Epithelial cell of proximal tubule (primary cell): ENCODE results near the gene TAF9. TPM values are rescaled to one million over a fixed set of nuclear protein-coding genes. Genes with fewer than 3 reads are reported as not detected.
"Not testable (repeated sequence)": the region's sequence is repeated elsewhere in the genome, so short reads cannot be mapped to it uniquely, and the experiment has no call there.

Experiments
- DNase-seq: peaks from one replicate; pipeline ENCODE4 v3.0.0-alpha.2; 2011; ENCODE audit warnings: low read depth
- H3K4me3 ChIP-seq: 2 replicates; pipeline ENCODE4 v1.5.1; 2011; ENCODE audit warnings: low read depth, mild to moderate bottlenecking, low read length
- total RNA-seq: library from RNA; depleted of rRNA; stranded (reverse); fragments of >200 nt; gene quantifications from 2 replicates; pipeline ENCODE4 v1.2.3, GENCODE V29; 2015
- TF ChIP-seq, protein P1 (sequence below): conservative IDR thresholded peaks from 2 replicates; pipeline ENCODE4 v1.5.1; 2012; ENCODE audit warnings: low read depth, mild to moderate bottlenecking, low read length

Gene TAF9
- total RNA-seq, 1 donor from 2014 or later: 34.5 TPM

- TF ChIP-seq, protein P1, sequence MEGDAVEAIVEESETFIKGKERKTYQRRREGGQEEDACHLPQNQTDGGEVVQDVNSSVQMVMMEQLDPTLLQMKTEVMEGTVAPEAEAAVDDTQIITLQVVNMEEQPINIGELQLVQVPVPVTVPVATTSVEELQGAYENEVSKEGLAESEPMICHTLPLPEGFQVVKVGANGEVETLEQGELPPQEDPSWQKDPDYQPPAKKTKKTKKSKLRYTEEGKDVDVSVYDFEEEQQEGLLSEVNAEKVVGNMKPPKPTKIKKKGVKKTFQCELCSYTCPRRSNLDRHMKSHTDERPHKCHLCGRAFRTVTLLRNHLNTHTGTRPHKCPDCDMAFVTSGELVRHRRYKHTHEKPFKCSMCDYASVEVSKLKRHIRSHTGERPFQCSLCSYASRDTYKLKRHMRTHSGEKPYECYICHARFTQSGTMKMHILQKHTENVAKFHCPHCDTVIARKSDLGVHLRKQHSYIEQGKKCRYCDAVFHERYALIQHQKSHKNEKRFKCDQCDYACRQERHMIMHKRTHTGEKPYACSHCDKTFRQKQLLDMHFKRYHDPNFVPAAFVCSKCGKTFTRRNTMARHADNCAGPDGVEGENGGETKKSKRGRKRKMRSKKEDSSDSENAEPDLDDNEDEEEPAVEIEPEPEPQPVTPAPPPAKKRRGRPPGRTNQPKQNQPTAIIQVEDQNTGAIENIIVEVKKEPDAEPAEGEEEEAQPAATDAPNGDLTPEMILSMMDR: no peak
- no peak for DNase-seq
- H3K4me3 ChIP-seq: no peak overlapping the region
Measured at GRCh38 chr5:69335341-69335935, 33.9 kb downstream of the TAF9 start.

GRCh38 chr5:69334793-69335268 lies 34.5 kb downstream of the TAF9 start:
- DNase-seq: no peak
- H3K4me3 ChIP-seq: peak overlapping the region; percentile 39
- TF ChIP-seq, protein P1: peak; percentile 81

- H3K4me3 ChIP-seq, DNase-seq: not testable (repeated sequence)
Measured at GRCh38 chr5:69333668-69334315, 35.5 kb downstream of the TAF9 start.

DNA sequence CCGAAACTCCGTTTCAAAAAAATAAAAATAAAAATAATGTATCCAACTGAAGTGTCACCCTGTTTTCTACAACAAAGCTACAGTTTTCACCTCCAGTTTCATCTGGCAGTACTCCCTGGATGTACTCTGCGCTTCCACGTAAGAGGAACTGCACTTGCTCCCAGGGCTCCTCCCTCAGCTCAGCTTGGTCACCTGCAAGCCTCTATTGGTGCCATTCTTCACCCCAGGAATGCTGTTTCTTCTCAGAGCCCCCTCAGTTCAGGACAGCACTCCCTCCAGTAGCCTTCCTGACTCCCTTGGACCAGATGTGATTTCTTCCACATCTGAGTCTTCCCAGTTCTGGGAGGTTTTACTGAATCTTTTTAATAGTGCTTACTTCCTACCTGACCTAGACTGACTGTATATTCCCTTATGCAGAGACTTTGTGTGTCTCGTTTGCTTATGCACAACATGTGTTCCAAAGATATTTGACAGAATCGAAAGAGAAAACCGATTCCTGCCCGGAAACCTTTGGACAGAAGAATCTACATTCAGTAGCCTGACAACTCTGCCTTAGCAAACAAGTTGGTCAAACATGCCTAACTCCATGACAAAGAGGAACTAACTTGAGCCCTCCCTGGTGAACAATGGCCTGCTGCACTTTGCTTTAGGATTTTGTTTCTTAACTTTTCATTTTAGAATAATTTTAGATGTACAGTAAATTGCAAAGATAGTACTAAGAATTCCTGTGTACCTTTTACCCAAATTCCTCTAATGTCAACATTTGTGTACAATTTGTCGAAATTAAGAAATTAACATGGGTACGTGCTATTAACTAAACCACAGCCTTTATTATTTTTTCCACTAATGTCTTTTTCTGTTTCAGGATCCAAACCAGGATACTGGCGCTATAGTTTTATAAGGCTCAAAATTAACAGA lies 37.5 kb downstream of the TAF9 start:
- H3K4me3 ChIP-seq: peak overlapping the region; percentile 63
- TF ChIP-seq, protein P1: no peak
- DNase-seq: no peak

DNA sequence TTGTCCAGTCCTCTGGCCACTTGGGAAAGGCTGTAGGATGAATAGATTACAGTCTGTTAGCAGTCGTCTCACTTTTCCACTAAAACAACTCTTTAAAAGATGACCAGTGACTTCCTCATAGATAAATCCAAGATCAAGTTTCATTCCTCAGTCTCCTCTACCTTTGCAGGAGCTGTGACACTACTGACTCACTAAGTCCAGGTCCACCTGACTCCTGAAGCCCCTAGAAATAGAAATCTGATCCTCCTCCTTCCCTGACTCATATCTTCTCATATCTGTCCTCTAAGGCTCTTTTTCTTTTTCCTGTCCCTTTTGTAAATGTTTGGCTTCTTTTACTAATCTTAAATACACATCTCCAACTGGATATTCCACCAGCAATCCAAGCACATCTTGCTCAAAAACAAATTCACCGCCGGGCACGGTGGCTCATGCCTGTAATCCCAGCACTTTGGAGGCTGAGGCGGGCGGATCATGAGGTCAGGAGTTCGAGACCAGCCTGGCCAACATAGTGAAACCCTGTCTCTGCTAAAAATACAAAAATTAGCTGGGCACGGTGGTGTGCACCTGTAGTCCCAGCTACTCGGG lies 39.3 kb downstream of the TAF9 start:
- TF ChIP-seq, protein P1: no peak
- DNase-seq: no peak
- H3K4me3 ChIP-seq: no peak overlapping the region

GRCh38 chr5:69326365-69326764 lies 43.0 kb downstream of the TAF9 start:
- TF ChIP-seq, protein P1: no peak
- H3K4me3 ChIP-seq: no peak overlapping the region
- no peak for DNase-seq

GRCh38 chr5:69317391-69317790 lies 51.9 kb downstream of the TAF9 start:
- H3K4me3 ChIP-seq: no peak overlapping the region
- DNase-seq: no peak
- TF ChIP-seq, protein P1: no peak
